Stimulated activated naive CD8-positive, alpha-beta T cell treated with anti-CD3 and anti-CD28 coated beads, Interleukin-15, amount 100 ng/mL, for 72 hours (primary cell): ENCODE results near the gene WDR64.
A peak's percentile ranks its signal among the peaks of the same experiment; 100 is the strongest.
"Not testable (repeated sequence)": the region's sequence is repeated elsewhere in the genome, so short reads cannot be mapped to it uniquely, and the experiment has no call there.

ENCODE experiments used
- ATAC-seq: fragments of 150-1000 bp; cut with Tn5 transposase; 2 replicates; pipeline ENCODE4 v1.10.0; 2021; ENCODE audit warnings: mild to moderate bottlenecking, moderate library complexity
- DNase-seq, 2 donors: peaks; one replicate each; pipeline ENCODE4 v3.0.0; 2021 to 2022
- H3K27ac Mint-ChIP-seq, 2 donors: one replicate each; pipeline ENCODE4 v1.8.0; 2022; ENCODE audit warnings: mild to moderate bottlenecking in 2 of 2, mixed read lengths in 2 of 2, moderate library complexity in 2 of 2
- H3K27me3 Mint-ChIP-seq: one replicate; pipeline ENCODE4 v1.8.0; 2022; ENCODE audit warnings: mixed read lengths
- H3K4me1 Mint-ChIP-seq: one replicate; pipeline ENCODE4 v1.8.0; 2022; ENCODE audit warnings: mild to moderate bottlenecking, mixed read lengths
- H3K4me3 Mint-ChIP-seq, 2 donors: one replicate each; pipeline ENCODE4 v1.8.0; 2022; ENCODE audit warnings: mild to moderate bottlenecking in 2 of 2, mixed read lengths in 2 of 2, moderate library complexity in 1 of 2
- H3K9me3 Mint-ChIP-seq, 2 donors: one replicate each; pipeline ENCODE4 v1.8.0; 2022; ENCODE audit warnings: mixed read lengths in 2 of 2

WDR64 gene

GRCh38 chr1:241804706-241805105 is 152.6 kb downstream of the WDR64 start:
- not testable (repeated sequence) for H3K4me1 Mint-ChIP-seq, H3K27me3 Mint-ChIP-seq, H3K4me3 Mint-ChIP-seq, DNase-seq, ATAC-seq, H3K9me3 Mint-ChIP-seq, H3K27ac Mint-ChIP-seq

GRCh38 chr1:241808265-241808664 is 156.2 kb downstream of the WDR64 start:
- Mint-ChIP-seq H3K4me3 (no peak overlapping the region), H3K27ac (no peak overlapping the region), H3K9me3 (no peaks in the 10 kb centered on the region), H3K4me1 (no peaks in the 10 kb centered on the region), H3K27me3 (no peaks in the 10 kb centered on the region)
- DNase-seq (no peak), ATAC-seq (no peak)

- no peaks in the 10 kb centered on the region for H3K27me3 Mint-ChIP-seq
- H3K9me3 Mint-ChIP-seq, result no peaks in the 10 kb centered on the region
- no peak overlapping the region for H3K4me3 Mint-ChIP-seq
- DNase-seq (no peak), ATAC-seq (no peak)
- H3K4me1 Mint-ChIP-seq, result no peaks in the 10 kb centered on the region
- no peak overlapping the region for H3K27ac Mint-ChIP-seq
Measured at GRCh38 chr1:241810769-241811405, 158.8 kb downstream of the WDR64 start.

- Mint-ChIP-seq H3K27me3 (no peaks in the 10 kb centered on the region), H3K27ac (no peak overlapping the region), H3K4me3 (no peak overlapping the region), H3K9me3 (no peaks in the 10 kb centered on the region), H3K4me1 (no peaks in the 10 kb centered on the region)
- no peak for ATAC-seq
- DNase-seq, result no peak
Measured at GRCh38 chr1:241813768-241814320, 161.8 kb downstream of the WDR64 start.

- no peak overlapping the region for H3K4me3 Mint-ChIP-seq
- no peaks in the 10 kb centered on the region for H3K27me3 Mint-ChIP-seq
- no peak for ATAC-seq
- H3K4me1 Mint-ChIP-seq, result no peaks in the 10 kb centered on the region
- DNase-seq, result no peak
- H3K9me3 Mint-ChIP-seq, result no peaks in the 10 kb centered on the region
- H3K27ac Mint-ChIP-seq, result no peak overlapping the region
Measured at GRCh38 chr1:241816008-241816407, 163.9 kb downstream of the WDR64 start.

GRCh38 chr1:241817331-241817792 is 165.3 kb downstream of the WDR64 start:
- Mint-ChIP-seq H3K4me1 (no peaks in the 10 kb centered on the region), H3K9me3 (no peaks in the 10 kb centered on the region), H3K4me3 (no peak overlapping the region), H3K27ac (no peak overlapping the region), H3K27me3 (no peaks in the 10 kb centered on the region)
- DNase-seq (no peak), ATAC-seq (no peak)

DNA sequence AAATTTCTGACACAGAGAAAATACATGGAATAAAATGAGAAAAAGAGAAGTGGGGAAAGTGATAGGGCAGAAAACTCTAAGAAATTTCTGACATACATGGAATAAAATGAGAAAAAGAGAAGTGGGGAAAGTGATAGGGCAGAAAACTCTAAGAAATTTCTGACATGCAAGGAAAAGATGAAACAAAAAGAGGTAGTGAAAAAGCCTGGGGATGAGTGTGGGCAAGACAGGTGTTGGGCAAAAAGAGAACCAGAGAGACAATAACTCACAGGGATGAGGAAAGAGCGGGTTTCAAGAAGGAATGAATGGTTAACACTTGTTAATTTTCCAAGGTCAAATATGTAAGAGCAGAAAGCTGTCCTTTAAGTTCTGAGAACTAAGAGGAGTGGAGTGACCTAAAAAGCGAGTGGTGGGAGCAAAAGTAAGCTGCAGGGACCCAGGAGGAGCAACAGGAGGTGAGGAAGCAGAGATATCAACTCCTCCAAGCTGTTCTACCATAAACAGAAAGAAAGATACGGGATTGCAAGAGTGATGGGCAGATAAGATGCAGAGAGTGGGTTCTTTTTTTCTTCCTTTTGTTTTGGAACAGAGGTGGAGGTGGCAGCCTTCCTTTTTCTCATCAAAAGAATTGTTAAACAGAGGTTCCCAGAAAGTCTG is 166.0 kb downstream of the WDR64 start:
- H3K4me3 Mint-ChIP-seq, result no peak overlapping the region
- no peak overlapping the region for H3K27ac Mint-ChIP-seq
- ATAC-seq (no peak), DNase-seq (no peak)
- no peaks in the 10 kb centered on the region for H3K9me3 Mint-ChIP-seq
- no peaks in the 10 kb centered on the region for H3K4me1 Mint-ChIP-seq
- H3K27me3 Mint-ChIP-seq, result no peaks in the 10 kb centered on the region

GRCh38 chr1:241819340-241819866 is 167.3 kb downstream of the WDR64 start:
- H3K4me1 Mint-ChIP-seq, result no peaks in the 10 kb centered on the region
- H3K4me3 Mint-ChIP-seq, result no peak overlapping the region
- no peak overlapping the region for H3K27ac Mint-ChIP-seq
- no peaks in the 10 kb centered on the region for H3K27me3 Mint-ChIP-seq
- H3K9me3 Mint-ChIP-seq, result no peaks in the 10 kb centered on the region
- DNase-seq (no peak), ATAC-seq (no peak)

DNA sequence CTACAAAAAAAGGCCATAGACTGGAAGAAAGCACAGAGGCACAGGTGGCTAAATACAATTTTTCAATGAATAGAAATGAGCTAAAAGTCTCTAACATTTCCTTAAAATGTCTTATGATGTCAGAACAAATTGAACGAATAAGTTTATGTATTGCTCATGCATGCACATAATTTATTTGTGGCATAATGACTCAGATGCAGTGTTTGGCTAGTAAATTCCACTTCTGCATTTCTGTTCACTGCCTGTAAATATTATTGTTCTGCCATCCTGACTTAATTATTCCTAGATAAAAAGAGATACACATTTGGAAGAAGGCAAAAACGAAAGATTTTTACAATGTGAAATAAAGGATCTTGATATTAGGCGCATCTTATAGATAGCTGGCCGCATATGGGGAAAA is 169.3 kb downstream of the WDR64 start:
- Mint-ChIP-seq H3K27me3 (no peaks in the 10 kb centered on the region), H3K4me3 (no peak overlapping the region), H3K4me1 (no peaks in the 10 kb centered on the region), H3K27ac (no peak overlapping the region), H3K9me3 (no peaks in the 10 kb centered on the region)
- ATAC-seq (no peak), DNase-seq (no peak)

GRCh38 chr1:241822846-241823245 is 170.8 kb downstream of the WDR64 start:
- DNase-seq, result no peak
- no peak overlapping the region for H3K4me3 Mint-ChIP-seq

GRCh38 chr1:241823925-241824324 is 171.8 kb downstream of the WDR64 start:
- Mint-ChIP-seq H3K27ac (no peak overlapping the region), H3K9me3 (no peaks in the 10 kb centered on the region)
- ATAC-seq, result no peak

More at GRCh38 chr1:241822846-241823245, 170.8 kb downstream of the WDR64 start:
- no peak for ATAC-seq
- Mint-ChIP-seq H3K27ac (no peak overlapping the region), H3K9me3 (no peaks in the 10 kb centered on the region), H3K27me3 (no peaks in the 10 kb centered on the region), H3K4me1 (no peaks in the 10 kb centered on the region)

DNA sequence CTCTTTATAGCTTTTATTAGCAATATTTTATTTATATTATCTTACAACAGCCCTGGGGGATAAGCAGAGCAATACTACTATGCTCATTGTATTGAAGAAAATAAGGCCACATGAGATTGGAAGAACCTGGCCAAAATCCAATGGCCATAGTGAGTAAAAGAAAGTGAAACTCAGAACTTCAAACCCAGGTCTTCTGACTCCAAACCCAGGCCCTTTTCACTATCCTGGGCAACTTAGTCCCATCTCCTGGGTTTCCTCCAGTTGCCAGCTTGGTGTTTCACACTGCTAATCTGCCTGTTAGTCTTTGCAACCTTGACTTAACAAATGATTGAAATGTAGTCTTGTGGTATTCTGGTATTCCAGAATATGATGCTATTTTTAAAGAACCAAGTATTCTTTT is 173.5 kb downstream of the WDR64 start:
- Mint-ChIP-seq H3K27me3 (no peaks in the 10 kb centered on the region), H3K4me3 (no peak overlapping the region), H3K27ac (no peak overlapping the region), H3K4me1 (no peaks in the 10 kb centered on the region), H3K9me3 (no peaks in the 10 kb centered on the region)
- ATAC-seq (no peak), DNase-seq (no peak)

More at GRCh38 chr1:241823925-241824324, 171.8 kb downstream of the WDR64 start:
- Mint-ChIP-seq H3K27me3 (no peaks in the 10 kb centered on the region), H3K4me1 (no peaks in the 10 kb centered on the region), H3K4me3 (no peak overlapping the region)
- DNase-seq, result no peak

GRCh38 chr1:241826613-241827012 is 174.5 kb downstream of the WDR64 start:
- H3K4me1 Mint-ChIP-seq, DNase-seq, H3K27ac Mint-ChIP-seq, H3K27me3 Mint-ChIP-seq, H3K4me3 Mint-ChIP-seq, ATAC-seq, H3K9me3 Mint-ChIP-seq: not testable (repeated sequence)

DNA sequence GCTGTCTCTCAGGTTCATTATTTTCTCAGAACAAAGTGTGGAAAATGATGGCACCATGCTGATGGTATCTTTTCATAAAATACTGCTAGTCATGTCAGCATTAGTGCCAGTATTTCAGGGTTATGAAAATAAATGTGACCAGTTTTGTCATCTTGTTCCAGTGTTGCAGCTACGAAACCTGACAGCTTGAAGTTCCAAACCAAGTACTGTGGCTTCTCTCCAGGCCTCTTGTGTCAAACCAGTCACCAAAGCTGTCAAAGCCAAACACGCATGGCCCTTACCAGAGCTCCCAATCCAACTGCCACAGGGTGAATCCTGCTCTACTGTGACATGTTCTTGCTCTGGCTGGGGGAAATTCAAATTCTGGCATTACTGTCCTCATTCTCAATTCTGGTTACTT is 175.2 kb downstream of the WDR64 start:
- Mint-ChIP-seq H3K4me1 (no peaks in the 10 kb centered on the region), H3K27me3 (peaks cover 5% of the 10 kb centered on the region), H3K27ac (no peak overlapping the region), H3K9me3 (no peaks in the 10 kb centered on the region), H3K4me3 (no peak overlapping the region)
- no peak for ATAC-seq
- DNase-seq, result no peak

GRCh38 chr1:241828463-241829021 is 176.5 kb downstream of the WDR64 start:
- Mint-ChIP-seq H3K27ac (peak overlapping the region in 1 of 2 donors; percentile 42), H3K4me3 (no peak overlapping the region), H3K27me3 (peaks cover 5% of the 10 kb centered on the region), H3K9me3 (no peaks in the 10 kb centered on the region), H3K4me1 (no peaks in the 10 kb centered on the region)
- ATAC-seq (no peak), DNase-seq (no peak)

GRCh38 chr1:241829468-241829867 is 177.4 kb downstream of the WDR64 start:
- ATAC-seq, result no peak
- peaks cover 5% of the 10 kb centered on the region for H3K27me3 Mint-ChIP-seq
- no peaks in the 10 kb centered on the region for H3K9me3 Mint-ChIP-seq
- DNase-seq, result no peak
- H3K4me3 Mint-ChIP-seq, result no peak overlapping the region
- no peaks in the 10 kb centered on the region for H3K4me1 Mint-ChIP-seq
- H3K27ac Mint-ChIP-seq, result peak overlapping the region in 1 of 2 donors; percentile 78
